Mucosa of stomach (tissue), 1 donor: Measurements from ENCODE around the gene CTNNAL1.
A peak's percentile ranks its signal among the peaks of the same experiment; 100 is the strongest.
"Not testable (repeated sequence)": the region's sequence is repeated elsewhere in the genome, so short reads cannot be mapped to it uniquely, and the experiment has no call there.

ENCODE experiments used
- H3K27me3 ChIP-seq: one replicate; pipeline ENCODE4 v1.7.0; 2013; ENCODE audit warnings: mild to moderate bottlenecking, low read length; ENCODE audit not compliant: control insufficient read depth, insufficient read depth
- H3K36me3 ChIP-seq: one replicate; pipeline ENCODE4 v1.7.0; 2013; ENCODE audit warnings: low read length; ENCODE audit not compliant: control insufficient read depth, insufficient read depth
- H3K4me1 ChIP-seq: one replicate; pipeline ENCODE4 v1.7.0; 2013; ENCODE audit warnings: mild to moderate bottlenecking, low read length; ENCODE audit not compliant: control insufficient read depth, insufficient read depth
- H3K4me3 ChIP-seq: one replicate; pipeline ENCODE4 v1.7.0; 2013; ENCODE audit warnings: low read length
- H3K9ac ChIP-seq: one replicate; pipeline ENCODE4 v1.7.0; 2013; ENCODE audit warnings: mild to moderate bottlenecking, low read length, moderate library complexity
- H3K9me3 ChIP-seq: one replicate; pipeline ENCODE4 v1.7.0; 2013; ENCODE audit warnings: mild to moderate bottlenecking, low read length, moderate library complexity; ENCODE audit not compliant: control insufficient read depth
- donor health status: Pancreatic carcinoma.

The CTNNAL1 gene

GRCh38 chr9:108937561-108938305 lies 75.6 kb downstream of the CTNNAL1 start:
- no peak overlapping the region for H3K9ac ChIP-seq
- H3K36me3 ChIP-seq, result no peaks in the 10 kb centered on the region
- no peak overlapping the region for H3K4me3 ChIP-seq
- peaks cover 11% of the 10 kb centered on the region for H3K4me1 ChIP-seq
- H3K9me3 ChIP-seq, result no peaks in the 10 kb centered on the region
- no peaks in the 10 kb centered on the region for H3K27me3 ChIP-seq

GRCh38 chr9:108934323-108934893 lies 78.9 kb downstream of the CTNNAL1 start, which contains the start of gene ABITRAM:
TSS of gene ABITRAM (plus strand) at chr9:108934400. CDS start at chr9:108934487, 87 bp downstream.
- Histone ChIP-seq H3K27me3 (no peaks in the 10 kb centered on the region), H3K4me1 (peaks cover 14% of the 10 kb centered on the region), H3K4me3 (peak within 1 kb of the TSS; percentile 70), H3K9ac (peak within 1 kb of the TSS; percentile 83), H3K9me3 (no peaks in the 10 kb centered on the region), H3K36me3 (no peaks in the 10 kb centered on the region)

- Histone ChIP-seq H3K4me3 (peak within 1 kb of the TSS; percentile 70), H3K36me3 (no peaks in the 10 kb centered on the region)
Observed at GRCh38 chr9:108933718-108934322, 79.5 kb downstream of the CTNNAL1 start, which contains the start of gene ELP1. TSS of gene ELP1 (minus strand) at chr9:108934124. CDS start at chr9:108931146, 2,978 bp downstream.

DNA sequence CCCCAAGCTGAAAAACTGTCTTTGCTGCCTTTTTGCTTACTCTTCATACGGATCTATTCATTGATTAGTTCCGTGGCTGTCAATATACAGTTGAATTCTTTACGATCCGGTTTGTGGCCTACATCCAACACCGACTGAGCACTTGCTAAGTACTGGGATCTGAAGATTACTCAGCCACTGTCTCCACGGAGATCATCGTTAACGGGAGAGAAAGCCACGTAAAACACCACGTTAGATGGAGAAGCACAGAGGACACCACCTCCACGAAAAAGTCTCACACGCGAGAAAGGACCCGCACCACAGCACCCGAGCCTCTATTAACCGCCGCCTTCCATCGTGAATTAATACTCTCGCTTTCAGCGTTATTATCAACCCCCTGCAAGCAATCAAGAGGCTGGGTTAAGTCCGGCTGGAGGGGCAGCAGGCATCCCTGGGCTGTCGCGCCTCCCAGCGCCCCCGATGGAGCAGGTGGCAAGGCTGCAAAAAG lies 80.0 kb downstream of the CTNNAL1 start:
- peak overlapping the region; percentile 83 for H3K9ac ChIP-seq
- H3K4me1 ChIP-seq, result peaks cover 14% of the 10 kb centered on the region
- no peaks in the 10 kb centered on the region for H3K36me3 ChIP-seq
- no peaks in the 10 kb centered on the region for H3K27me3 ChIP-seq
- H3K9me3 ChIP-seq, result no peaks in the 10 kb centered on the region
- peak overlapping the region; percentile 70 for H3K4me3 ChIP-seq

More at GRCh38 chr9:108933718-108934322, 79.5 kb downstream of the CTNNAL1 start, which contains the start of gene ELP1:
- no peaks in the 10 kb centered on the region for H3K27me3 ChIP-seq
- H3K9ac ChIP-seq, result peak within 1 kb of the TSS; percentile 83
- peaks cover 14% of the 10 kb centered on the region for H3K4me1 ChIP-seq
- H3K9me3 ChIP-seq, result no peaks in the 10 kb centered on the region

DNA sequence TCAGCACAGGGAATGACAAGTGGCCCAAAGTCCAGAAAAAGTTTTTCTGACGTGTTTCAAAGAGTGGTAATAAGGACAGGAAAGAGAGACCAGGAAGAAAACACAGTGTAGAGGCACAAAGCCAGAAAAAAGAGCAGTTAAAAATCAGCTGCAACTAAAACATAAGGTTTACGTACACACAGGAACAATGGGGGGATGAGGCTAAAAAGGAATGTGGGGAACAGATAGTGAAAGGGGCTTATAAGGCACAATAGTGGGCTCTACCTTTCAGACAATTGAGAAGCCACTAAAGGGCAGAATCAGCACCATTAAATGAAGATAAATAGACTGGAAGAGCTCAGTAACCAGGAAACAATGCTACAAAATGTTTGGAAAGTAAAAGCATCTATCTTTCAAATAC lies 84.9 kb downstream of the CTNNAL1 start:
- no peaks in the 10 kb centered on the region for H3K36me3 ChIP-seq
- no peak overlapping the region for H3K9ac ChIP-seq
- no peak overlapping the region for H3K4me3 ChIP-seq
- peaks cover 8% of the 10 kb centered on the region for H3K4me1 ChIP-seq
- no peaks in the 10 kb centered on the region for H3K27me3 ChIP-seq
- no peaks in the 10 kb centered on the region for H3K9me3 ChIP-seq

DNA sequence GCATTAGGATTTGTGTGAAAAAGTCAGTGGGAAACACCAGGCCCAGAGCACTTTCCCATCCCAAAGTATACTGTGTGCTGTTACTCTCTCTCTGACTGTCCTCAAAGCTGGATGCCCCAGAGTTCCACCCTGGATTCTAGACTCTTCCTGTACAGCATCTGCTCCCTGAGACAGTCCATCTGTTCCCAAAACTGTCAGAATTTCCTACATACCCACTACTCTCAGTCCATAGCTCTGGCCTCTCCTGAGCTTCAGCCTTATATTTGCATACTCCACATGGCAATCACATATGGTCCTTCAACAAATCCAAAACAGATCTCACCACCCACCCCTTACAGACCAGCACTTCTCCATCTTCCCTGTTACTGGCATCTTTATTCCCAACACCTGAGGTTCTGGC lies 88.8 kb downstream of the CTNNAL1 start:
- H3K9ac ChIP-seq, result no peak overlapping the region
- H3K27me3 ChIP-seq, result no peaks in the 10 kb centered on the region
- peaks cover 5% of the 10 kb centered on the region for H3K4me1 ChIP-seq
- no peaks in the 10 kb centered on the region for H3K9me3 ChIP-seq
- no peak overlapping the region for H3K4me3 ChIP-seq
- no peaks in the 10 kb centered on the region for H3K36me3 ChIP-seq

DNA sequence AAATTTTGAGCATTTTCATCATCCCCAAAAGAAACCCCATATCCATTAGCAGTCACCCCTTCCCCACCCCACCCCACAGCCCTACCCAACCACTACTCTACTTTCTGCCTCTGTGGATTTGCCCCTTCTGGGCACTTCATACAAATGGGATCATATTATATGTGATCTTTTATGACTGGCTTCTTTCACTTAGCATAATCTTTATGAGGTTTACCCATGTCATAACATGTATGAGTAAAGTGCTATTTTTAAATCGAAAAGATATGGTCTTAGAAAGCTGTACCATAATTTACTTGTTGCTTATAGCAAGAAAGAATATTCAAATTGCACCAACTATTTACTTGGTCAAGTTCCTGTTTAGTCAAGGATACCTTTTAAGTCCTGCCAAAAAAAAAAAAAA lies 92.1 kb downstream of the CTNNAL1 start:
- H3K4me1 ChIP-seq, result peaks cover 9% of the 10 kb centered on the region
- no peaks in the 10 kb centered on the region for H3K27me3 ChIP-seq
- H3K36me3 ChIP-seq, result peaks cover 4% of the 10 kb centered on the region
- H3K9ac ChIP-seq, result no peak overlapping the region
- H3K4me3 ChIP-seq, result no peak overlapping the region
- H3K9me3 ChIP-seq, result no peaks in the 10 kb centered on the region

DNA sequence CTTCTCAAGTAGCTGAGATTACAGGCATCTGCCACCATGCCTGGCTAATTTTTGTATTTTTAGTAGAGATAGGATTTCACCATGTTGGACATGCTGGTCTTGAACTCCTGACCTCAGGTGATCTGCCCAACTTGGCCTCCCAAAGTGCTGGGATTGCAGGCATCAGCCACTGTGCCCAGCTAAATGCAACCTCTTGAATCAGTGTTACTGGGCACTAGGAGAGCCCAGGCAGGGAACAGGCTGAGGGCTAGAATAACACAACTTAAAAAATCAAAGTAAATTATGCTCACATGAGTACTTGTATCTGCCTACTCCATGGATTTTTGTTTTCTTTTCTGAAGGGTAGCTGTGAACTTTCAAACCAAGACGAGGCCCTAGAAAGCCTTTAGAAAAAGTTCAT lies 92.9 kb downstream of the CTNNAL1 start:
- H3K36me3 ChIP-seq, H3K4me3 ChIP-seq, H3K9ac ChIP-seq, H3K9me3 ChIP-seq, H3K4me1 ChIP-seq, H3K27me3 ChIP-seq: not testable (repeated sequence)

DNA sequence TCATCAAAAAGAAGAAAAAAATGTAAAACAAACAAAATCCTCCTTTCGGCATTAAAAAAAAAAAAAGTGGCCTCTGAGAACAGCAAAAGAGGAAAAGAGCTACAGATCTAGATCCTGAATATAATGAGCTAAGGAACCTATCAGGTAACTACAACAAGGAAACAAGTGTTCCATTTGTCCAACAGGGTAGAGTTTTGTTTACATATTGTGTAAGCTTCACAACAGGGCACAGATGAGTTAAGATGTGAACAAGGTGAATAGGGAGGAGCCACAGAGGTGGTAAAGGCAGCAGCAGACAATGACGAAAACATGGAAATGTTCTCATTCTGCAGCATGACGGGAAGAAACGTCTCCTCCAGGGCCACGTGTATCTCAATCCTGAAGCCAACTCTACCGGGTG lies 93.8 kb downstream of the CTNNAL1 start:
- peaks cover 8% of the 10 kb centered on the region for H3K36me3 ChIP-seq
- H3K9ac ChIP-seq, result no peak overlapping the region
- peaks cover 9% of the 10 kb centered on the region for H3K4me1 ChIP-seq
- H3K9me3 ChIP-seq, result no peaks in the 10 kb centered on the region
- H3K27me3 ChIP-seq, result no peaks in the 10 kb centered on the region
- no peak overlapping the region for H3K4me3 ChIP-seq

DNA sequence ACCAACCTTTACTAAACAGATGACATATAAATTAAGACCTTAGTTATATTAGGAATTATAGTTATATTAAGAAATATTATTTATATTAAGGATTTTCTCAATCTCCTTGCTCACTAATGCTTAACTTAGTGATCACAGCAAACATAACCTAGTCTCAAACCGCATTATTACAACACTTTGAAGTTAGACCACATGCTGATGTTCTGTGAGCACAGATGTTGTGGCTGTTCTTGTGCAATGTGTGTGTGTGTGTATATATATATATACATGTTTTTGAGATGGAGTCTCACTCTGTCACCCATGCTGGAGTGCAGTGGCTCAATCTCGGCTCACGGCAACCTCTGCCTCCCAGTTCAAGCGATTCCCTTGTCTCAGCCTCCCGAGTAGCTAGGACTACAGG lies 99.9 kb downstream of the CTNNAL1 start:
- H3K9ac ChIP-seq, result no peak overlapping the region
- H3K9me3 ChIP-seq, result no peaks in the 10 kb centered on the region
- no peaks in the 10 kb centered on the region for H3K27me3 ChIP-seq
- H3K4me1 ChIP-seq, result no peaks in the 10 kb centered on the region
- H3K36me3 ChIP-seq, result peaks cover 8% of the 10 kb centered on the region
- no peak overlapping the region for H3K4me3 ChIP-seq

DNA sequence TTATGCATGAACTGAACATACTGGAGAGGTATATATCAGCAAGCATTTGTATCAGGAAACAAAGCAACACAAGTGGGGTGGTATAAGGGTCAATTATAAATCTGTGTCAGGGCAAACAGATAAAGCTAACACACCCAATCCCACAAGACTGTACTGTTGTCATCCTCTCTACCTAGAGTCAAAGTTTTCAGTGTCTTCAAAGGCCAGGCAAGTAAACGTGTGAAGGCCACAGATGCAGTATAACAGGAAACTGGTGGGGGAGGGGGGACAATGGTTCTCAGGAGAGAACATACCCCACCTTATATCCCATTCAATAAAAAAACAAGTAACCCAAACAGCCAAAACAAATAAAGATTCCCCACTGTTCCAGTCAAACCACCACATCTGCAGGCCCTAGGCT lies 101.5 kb downstream of the CTNNAL1 start:
- Histone ChIP-seq H3K4me3 (no peak overlapping the region), H3K4me1 (no peaks in the 10 kb centered on the region), H3K9ac (no peak overlapping the region), H3K9me3 (no peaks in the 10 kb centered on the region), H3K27me3 (no peaks in the 10 kb centered on the region), H3K36me3 (peaks cover 4% of the 10 kb centered on the region)

GRCh38 chr9:108910914-108911313 lies 102.4 kb downstream of the CTNNAL1 start:
- H3K9ac ChIP-seq, result no peak overlapping the region
- peaks cover 3% of the 10 kb centered on the region for H3K36me3 ChIP-seq
- no peaks in the 10 kb centered on the region for H3K9me3 ChIP-seq
- no peaks in the 10 kb centered on the region for H3K27me3 ChIP-seq
- no peaks in the 10 kb centered on the region for H3K4me1 ChIP-seq
- H3K4me3 ChIP-seq, result no peak overlapping the region
